Activated CD8-positive, alpha-beta T cell treated with anti-CD3 and anti-CD28 coated beads for 36 hours (primary cell): Measurements from ENCODE around the gene RGS12. TPM values are rescaled to one million over a fixed set of nuclear protein-coding genes. Genes with fewer than 3 reads are reported as not detected.

Source experiments
- ATAC-seq: fragments of 200-7000 bp; cut with Tn5 transposase; one replicate; pipeline ENCODE4 v1.10.0; 2021; ENCODE audit warnings: mild to moderate bottlenecking, moderate library complexity
- CTCF ChIA-PET: fragments of 350-600 bp; sonication (Branson Sonifier 250); formaldehyde crosslinking; loops from one replicate; lab custom pipeline; 2021; ENCODE audit warnings: antibody characterized with exemption; lab: Charles Lee
- POLR2A ChIA-PET: fragments of 350-600 bp; sonication (Branson Sonifier 250); formaldehyde crosslinking; loops from one replicate; lab custom pipeline; 2021; ENCODE audit warnings: antibody characterized with exemption; lab: Charles Lee
- DNase-seq: peaks from one replicate; pipeline ENCODE4 v3.0.0-alpha.2; 2020
- H3K27ac Mint-ChIP-seq: one replicate; pipeline ENCODE4 v1.8.0; 2021; ENCODE audit warnings: mild to moderate bottlenecking, mixed read lengths
- H3K27me3 Mint-ChIP-seq: one replicate; pipeline ENCODE4 v1.8.0; 2021; ENCODE audit warnings: mixed read lengths
- H3K36me3 Mint-ChIP-seq: one replicate; pipeline ENCODE4 v1.8.0; 2021; ENCODE audit warnings: low read depth, mixed read lengths
- H3K4me1 Mint-ChIP-seq: one replicate; pipeline ENCODE4 v1.8.0; 2021; ENCODE audit warnings: low read depth, mixed read lengths
- H3K4me3 Mint-ChIP-seq: one replicate; pipeline ENCODE4 v1.8.0; 2021; ENCODE audit warnings: mild to moderate bottlenecking, moderate library complexity, mixed read lengths
- H3K9me3 Mint-ChIP-seq: one replicate; pipeline ENCODE4 v1.8.0; 2021; ENCODE audit warnings: mixed read lengths
- intact Hi-C: fragments of 100-400 bp; cut with micrococcal nuclease; formaldehyde crosslinking; loops from one replicate; pipeline ENCODE4 v1.10.0; 2022
- total RNA-seq, 2 experiments: library from RNA; stranded (reverse); gene quantifications; one replicate each; pipeline ENCODE4 v1.2.3, GENCODE V29; 2021
- TF ChIP-seq, protein P1 (sequence below): fragments of 200-600 bp; IDR thresholded peaks from one replicate; pipeline ENCODE4 v1.8.0; 2022; ENCODE audit warnings: antibody characterized with exemption, mild to moderate bottlenecking

The RGS12 gene
- total RNA-seq, 2 experiments from 2014 or later = 4.6 to 4.7 TPM

- DNase-seq = no peak
- H3K36me3 Mint-ChIP-seq = no peaks in the 10 kb centered on the region
Measured at GRCh38 chr4:3255611-3256186, 37.1 kb upstream of the RGS12 start.

GRCh38 chr4:3256230-3257102 is 36.4 kb upstream of the RGS12 start:
- H3K4me3 Mint-ChIP-seq = no peak overlapping the region
- DNase-seq = no peak
- intact Hi-C loops = no loop called here

More at GRCh38 chr4:3255611-3256186, 37.1 kb upstream of the RGS12 start:
- no peak overlapping the region for H3K4me3 Mint-ChIP-seq
- H3K4me1 Mint-ChIP-seq = no peaks in the 10 kb centered on the region
- no peaks in the 10 kb centered on the region for H3K9me3 Mint-ChIP-seq
- H3K27ac Mint-ChIP-seq = no peak overlapping the region
- no peak for ATAC-seq
- CTCF ChIA-PET = no interaction called here
- TF ChIP-seq, protein P1, sequence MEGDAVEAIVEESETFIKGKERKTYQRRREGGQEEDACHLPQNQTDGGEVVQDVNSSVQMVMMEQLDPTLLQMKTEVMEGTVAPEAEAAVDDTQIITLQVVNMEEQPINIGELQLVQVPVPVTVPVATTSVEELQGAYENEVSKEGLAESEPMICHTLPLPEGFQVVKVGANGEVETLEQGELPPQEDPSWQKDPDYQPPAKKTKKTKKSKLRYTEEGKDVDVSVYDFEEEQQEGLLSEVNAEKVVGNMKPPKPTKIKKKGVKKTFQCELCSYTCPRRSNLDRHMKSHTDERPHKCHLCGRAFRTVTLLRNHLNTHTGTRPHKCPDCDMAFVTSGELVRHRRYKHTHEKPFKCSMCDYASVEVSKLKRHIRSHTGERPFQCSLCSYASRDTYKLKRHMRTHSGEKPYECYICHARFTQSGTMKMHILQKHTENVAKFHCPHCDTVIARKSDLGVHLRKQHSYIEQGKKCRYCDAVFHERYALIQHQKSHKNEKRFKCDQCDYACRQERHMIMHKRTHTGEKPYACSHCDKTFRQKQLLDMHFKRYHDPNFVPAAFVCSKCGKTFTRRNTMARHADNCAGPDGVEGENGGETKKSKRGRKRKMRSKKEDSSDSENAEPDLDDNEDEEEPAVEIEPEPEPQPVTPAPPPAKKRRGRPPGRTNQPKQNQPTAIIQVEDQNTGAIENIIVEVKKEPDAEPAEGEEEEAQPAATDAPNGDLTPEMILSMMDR = no peak
- POLR2A ChIA-PET = interaction anchor here (1.3 kb wide), 1 partner anchor 9 kb away, joined by 5 read pairs; no protein-coding TSS in a partner anchor
- intact Hi-C loops = no loop called here
- H3K27me3 Mint-ChIP-seq = no peaks in the 10 kb centered on the region

GRCh38 chr4:3257103-3257555 is 35.7 kb upstream of the RGS12 start:
- no peak for ATAC-seq

More at GRCh38 chr4:3256230-3257102, 36.4 kb upstream of the RGS12 start:
- TF ChIP-seq, protein P1 = no peak
- Mint-ChIP-seq H3K27ac (no peak overlapping the region), H3K27me3 (no peaks in the 10 kb centered on the region), H3K36me3 (no peaks in the 10 kb centered on the region), H3K4me1 (no peaks in the 10 kb centered on the region), H3K9me3 (no peaks in the 10 kb centered on the region)
- no peak for ATAC-seq
- POLR2A ChIA-PET = interaction anchor here (1.3 kb wide), 1 partner anchor 10 kb away, joined by 5 read pairs; no protein-coding TSS in a partner anchor
- CTCF ChIA-PET = no interaction called here

DNA sequence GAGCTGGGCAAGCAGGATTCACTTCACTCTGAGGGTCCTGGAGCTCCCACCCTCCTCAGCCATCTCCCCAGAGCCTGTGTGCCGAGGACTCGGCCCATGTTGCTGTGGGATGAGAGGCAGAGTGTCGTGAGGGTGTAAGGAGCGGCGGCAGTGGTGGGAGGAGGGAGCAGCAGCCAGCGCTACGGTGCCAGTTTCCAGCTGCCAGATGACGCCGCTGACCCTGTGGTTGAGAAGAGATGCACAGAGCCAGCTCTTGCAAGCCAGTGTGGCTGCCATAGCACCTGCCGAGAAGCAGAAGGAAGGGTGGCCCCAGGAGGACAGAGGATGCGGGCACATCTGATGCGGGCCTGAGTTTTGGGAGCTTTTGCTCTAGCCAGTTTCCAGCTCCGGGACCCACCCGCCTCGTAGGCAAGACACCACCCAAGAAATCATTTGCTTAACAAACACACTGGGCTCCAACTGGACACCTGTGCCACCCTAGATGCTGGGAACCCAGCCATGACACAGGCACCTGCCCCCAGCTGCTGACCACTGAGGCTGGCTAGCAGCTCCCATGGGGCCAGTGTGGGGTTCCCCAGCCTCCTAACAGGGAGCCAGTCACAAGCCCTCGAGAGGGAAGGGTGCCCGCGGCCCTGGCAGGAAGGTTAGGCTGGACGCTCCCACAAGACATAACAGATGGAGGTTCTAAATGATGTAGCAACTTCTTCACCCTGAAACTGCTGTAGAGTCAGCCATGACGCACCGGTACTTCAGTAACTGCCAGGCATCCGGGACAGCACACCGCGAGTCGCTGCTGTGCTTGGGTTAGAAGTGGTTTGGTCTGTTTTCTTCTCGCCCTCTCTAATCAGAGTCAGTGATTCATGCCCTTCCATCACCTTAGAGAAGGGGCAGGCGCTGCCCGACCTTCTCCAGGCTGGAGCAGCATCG is 35.0 kb upstream of the RGS12 start:
- ATAC-seq (no peak), DNase-seq (no peak)
- H3K4me1 Mint-ChIP-seq = no peaks in the 10 kb centered on the region
- POLR2A ChIA-PET = no interaction called here
- no peaks in the 10 kb centered on the region for H3K9me3 Mint-ChIP-seq
- no peak overlapping the region for H3K4me3 Mint-ChIP-seq
- no peaks in the 10 kb centered on the region for H3K36me3 Mint-ChIP-seq
- H3K27ac Mint-ChIP-seq = no peak overlapping the region
- no peaks in the 10 kb centered on the region for H3K27me3 Mint-ChIP-seq
- CTCF ChIA-PET = no interaction called here
- TF ChIP-seq, protein P1 = no peak
- intact Hi-C loops = no loop called here

More at GRCh38 chr4:3257103-3257555, 35.7 kb upstream of the RGS12 start:
- no peaks in the 10 kb centered on the region for H3K27me3 Mint-ChIP-seq
- H3K9me3 Mint-ChIP-seq = no peaks in the 10 kb centered on the region
- no peak overlapping the region for H3K4me3 Mint-ChIP-seq
- TF ChIP-seq, protein P1 = no peak
- POLR2A ChIA-PET = interaction anchor here (1.3 kb wide), 1 partner anchor 11 kb away, joined by 5 read pairs; no protein-coding TSS in a partner anchor
- DNase-seq = no peak
- intact Hi-C loops = no loop called here
- CTCF ChIA-PET = no interaction called here
- no peaks in the 10 kb centered on the region for H3K4me1 Mint-ChIP-seq
- no peaks in the 10 kb centered on the region for H3K36me3 Mint-ChIP-seq
- H3K27ac Mint-ChIP-seq = no peak overlapping the region
